Stomach (tissue), 4 donors: ENCODE results near the gene ATOH8.

Experiments used
- EP300 ChIP-seq: sonication (generic); formaldehyde crosslinking; IDR thresholded peaks from one replicate; pipeline ENCODE4 v1.6.1; 2017; ENCODE audit warnings: antibody characterized with exemption
- POLR2A ChIP-seq, 4 donors: fragments of 450-650 bp; IDR thresholded peaks; one replicate each; pipeline ENCODE4 v1.6.1; 2016; ENCODE audit warnings: antibody characterized with exemption in 4 of 4, control low read depth in 2 of 4, mild to moderate bottlenecking in 1 of 4, moderate library complexity in 1 of 4
- POLR2AphosphoS5 ChIP-seq, 3 donors: sonication (generic); formaldehyde crosslinking; IDR thresholded peaks; one replicate each; pipeline ENCODE4 v1.6.1; 2016; ENCODE audit warnings: antibody characterized with exemption in 3 of 3
- TF ChIP-seq, protein P1 (sequence below), 7 experiments: fragments of 450-650 bp in 4 of 7; fragments of 200-600 bp in 3 of 7; sonication (generic) in 3 of 7; IDR thresholded peaks; one replicate each; pipeline ENCODE4 v1.5.1; 2016 to 2019; ENCODE audit warnings: antibody characterized with exemption in 7 of 7, control low read depth in 2 of 7, mild to moderate bottlenecking in 1 of 7

DNA sequence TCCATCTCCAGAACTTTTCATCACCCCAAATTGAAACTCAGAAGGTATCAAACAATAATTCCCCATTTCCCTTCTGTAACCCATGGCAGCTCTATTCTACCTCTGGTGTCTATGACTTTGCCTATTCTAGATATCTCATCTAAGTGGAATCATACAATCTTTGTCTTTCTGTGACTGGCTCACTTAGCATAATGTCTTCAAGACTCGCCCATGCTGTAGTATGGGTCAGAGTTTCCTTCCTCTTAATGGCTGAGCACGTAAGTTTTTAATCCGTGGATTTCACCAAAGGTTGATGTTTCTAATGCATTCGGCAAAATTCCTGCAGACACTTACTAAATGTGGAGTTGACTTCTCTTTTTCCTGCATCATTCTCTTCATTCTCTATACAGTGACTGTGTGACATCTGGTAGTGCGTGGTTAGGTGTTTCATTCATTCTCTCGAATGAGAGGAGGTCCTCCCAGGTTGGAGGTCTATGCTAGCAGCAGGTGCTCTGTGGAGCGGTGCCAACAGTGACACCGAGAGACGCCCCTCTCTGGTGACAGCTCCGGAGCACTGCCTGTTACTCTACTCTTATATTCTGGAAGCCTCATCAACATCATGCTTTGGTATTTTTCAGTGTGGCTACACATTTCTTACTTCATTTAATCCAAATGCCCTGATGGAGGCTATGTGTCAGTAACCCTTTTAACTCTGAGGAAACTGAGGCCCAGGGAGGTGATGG is 50.1 kb downstream of the ATOH8 start:
- no peak for TF ChIP-seq POLR2A (IDR thresholded peaks at IDR 0.05)
- no peak for TF ChIP-seq EP300
- TF ChIP-seq POLR2AphosphoS5 (IDR thresholded peaks at IDR 0.05), result no peak
- TF ChIP-seq, protein P1, sequence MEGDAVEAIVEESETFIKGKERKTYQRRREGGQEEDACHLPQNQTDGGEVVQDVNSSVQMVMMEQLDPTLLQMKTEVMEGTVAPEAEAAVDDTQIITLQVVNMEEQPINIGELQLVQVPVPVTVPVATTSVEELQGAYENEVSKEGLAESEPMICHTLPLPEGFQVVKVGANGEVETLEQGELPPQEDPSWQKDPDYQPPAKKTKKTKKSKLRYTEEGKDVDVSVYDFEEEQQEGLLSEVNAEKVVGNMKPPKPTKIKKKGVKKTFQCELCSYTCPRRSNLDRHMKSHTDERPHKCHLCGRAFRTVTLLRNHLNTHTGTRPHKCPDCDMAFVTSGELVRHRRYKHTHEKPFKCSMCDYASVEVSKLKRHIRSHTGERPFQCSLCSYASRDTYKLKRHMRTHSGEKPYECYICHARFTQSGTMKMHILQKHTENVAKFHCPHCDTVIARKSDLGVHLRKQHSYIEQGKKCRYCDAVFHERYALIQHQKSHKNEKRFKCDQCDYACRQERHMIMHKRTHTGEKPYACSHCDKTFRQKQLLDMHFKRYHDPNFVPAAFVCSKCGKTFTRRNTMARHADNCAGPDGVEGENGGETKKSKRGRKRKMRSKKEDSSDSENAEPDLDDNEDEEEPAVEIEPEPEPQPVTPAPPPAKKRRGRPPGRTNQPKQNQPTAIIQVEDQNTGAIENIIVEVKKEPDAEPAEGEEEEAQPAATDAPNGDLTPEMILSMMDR (IDR thresholded peaks at IDR 0.05), result no peak
